DND-41 (cell line): ENCODE results near the gene TCF12.

Experiments
- ATAC-seq: fragments of 200-7000 bp; cut with Tn5 transposase; 3 replicates; pipeline ENCODE4 v1.9.1; 2021; ENCODE audit warnings: low read depth; ENCODE audit not compliant: insufficient read depth
- DNase-seq: peaks from one replicate; pipeline ENCODE4 v3.0.0-alpha.2; 2020
- H2AFZ ChIP-seq: 2 replicates; pipeline ENCODE4 v1.6.0; 2012; ENCODE audit warnings: low read depth, low read length
- H3K27ac ChIP-seq: 2 replicates; pipeline ENCODE4 v1.5.1; 2012; ENCODE audit warnings: low read length, inconsistent platforms
- H3K27me3 ChIP-seq: fragments of 200-600 bp; sonication (generic); 2 replicates; pipeline ENCODE4 v1.6.0; 2012; ENCODE audit warnings: low read length, mild to moderate bottlenecking, inconsistent platforms; ENCODE audit not compliant: insufficient read depth, poor library complexity
- H3K36me3 ChIP-seq: 2 replicates; pipeline ENCODE4 v1.5.1; 2012; ENCODE audit warnings: low read length, inconsistent platforms; ENCODE audit not compliant: insufficient read depth
- H3K4me1 ChIP-seq: 2 replicates; pipeline ENCODE4 v1.5.1; 2012; ENCODE audit warnings: mild to moderate bottlenecking, low read length; ENCODE audit not compliant: insufficient read depth
- H3K4me2 ChIP-seq: 2 replicates; pipeline ENCODE4 v1.6.0; 2012; ENCODE audit warnings: mild to moderate bottlenecking, moderate library complexity, low read length, inconsistent platforms; ENCODE audit not compliant: insufficient read depth
- H3K4me3 ChIP-seq, 2 experiments: fragments of 200-600 bp in 1 of 2; shearing (Covaris generic) in 1 of 2; 2 replicates each; pipeline ENCODE4 v1.5.1; 2012 to 2016; ENCODE audit warnings: inconsistent platforms in 2 of 2, low read length in 2 of 2, mild to moderate bottlenecking in 2 of 2, low read depth in 1 of 2, moderate library complexity in 1 of 2
- H3K79me2 ChIP-seq: 2 replicates; pipeline ENCODE4 v1.6.0; 2012; ENCODE audit warnings: low read length, inconsistent platforms; ENCODE audit not compliant: insufficient read depth
- H3K9ac ChIP-seq: 2 replicates; pipeline ENCODE4 v1.6.0; 2012; ENCODE audit warnings: low read depth, mild to moderate bottlenecking, inconsistent platforms, low read length, moderate library complexity
- H3K9me3 ChIP-seq: 2 replicates; pipeline ENCODE4 v1.5.1; 2012; ENCODE audit warnings: low read length, moderate library complexity, mild to moderate bottlenecking, inconsistent platforms; ENCODE audit not compliant: insufficient read depth, severe bottlenecking
- H4K20me1 ChIP-seq: 2 replicates; pipeline ENCODE4 v1.6.0; 2012; ENCODE audit warnings: low read length; ENCODE audit not compliant: insufficient read depth
- EZH2 ChIP-seq: IDR thresholded peaks from 3 replicates; pipeline ENCODE4 v1.6.1; 2012; ENCODE audit warnings: borderline replicate concordance, low read depth, mild to moderate bottlenecking, moderate library complexity, low read length, inconsistent platforms; ENCODE audit not compliant: severe bottlenecking
- TF ChIP-seq, protein P1 (sequence below): IDR thresholded peaks from 2 replicates; pipeline ENCODE4 v1.5.1; 2012; ENCODE audit warnings: borderline replicate concordance, low read length, moderate library complexity, mild to moderate bottlenecking; ENCODE audit not compliant: poor library complexity, severe bottlenecking; ENCODE audit errors: extremely low read depth

Gene TCF12

DNA sequence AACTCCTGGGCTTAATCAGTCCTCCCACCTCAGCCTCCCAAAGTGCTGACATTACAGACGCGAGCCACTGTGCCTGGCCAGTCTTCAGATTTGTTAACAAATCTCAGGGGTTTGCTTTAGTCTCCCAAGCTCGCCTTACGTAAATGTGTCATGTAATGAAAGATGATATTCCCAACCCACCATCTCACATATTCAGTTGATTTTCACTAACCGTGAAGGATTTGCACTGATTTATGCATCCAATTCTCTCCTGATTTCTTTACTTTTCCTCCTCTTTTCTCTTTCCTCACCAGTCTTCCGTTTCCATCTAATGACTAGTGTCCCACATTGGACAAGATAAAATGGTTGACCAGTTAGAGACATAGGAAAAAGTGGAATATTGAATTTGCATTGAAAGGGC lies 72.6 kb downstream of the TCF12 start:
- Histone ChIP-seq H3K9me3 (no peaks in the 10 kb centered on the region), H3K4me1 (peaks cover 13% of the 10 kb centered on the region), H3K27me3 (no peaks in the 10 kb centered on the region), H3K9ac (no peak overlapping the region), H3K4me3 (no peak overlapping the region), H3K4me2 (no peak overlapping the region), H2AFZ (no peak overlapping the region), H4K20me1 (peaks cover 37% of the 10 kb centered on the region; the same call in 1 of the 2 replicates), H3K27ac (no peak overlapping the region), H3K79me2 (peaks cover 100% of the 10 kb centered on the region), H3K36me3 (peaks cover 13% of the 10 kb centered on the region)
- no peak for TF ChIP-seq EZH2
- TF ChIP-seq, protein P1, sequence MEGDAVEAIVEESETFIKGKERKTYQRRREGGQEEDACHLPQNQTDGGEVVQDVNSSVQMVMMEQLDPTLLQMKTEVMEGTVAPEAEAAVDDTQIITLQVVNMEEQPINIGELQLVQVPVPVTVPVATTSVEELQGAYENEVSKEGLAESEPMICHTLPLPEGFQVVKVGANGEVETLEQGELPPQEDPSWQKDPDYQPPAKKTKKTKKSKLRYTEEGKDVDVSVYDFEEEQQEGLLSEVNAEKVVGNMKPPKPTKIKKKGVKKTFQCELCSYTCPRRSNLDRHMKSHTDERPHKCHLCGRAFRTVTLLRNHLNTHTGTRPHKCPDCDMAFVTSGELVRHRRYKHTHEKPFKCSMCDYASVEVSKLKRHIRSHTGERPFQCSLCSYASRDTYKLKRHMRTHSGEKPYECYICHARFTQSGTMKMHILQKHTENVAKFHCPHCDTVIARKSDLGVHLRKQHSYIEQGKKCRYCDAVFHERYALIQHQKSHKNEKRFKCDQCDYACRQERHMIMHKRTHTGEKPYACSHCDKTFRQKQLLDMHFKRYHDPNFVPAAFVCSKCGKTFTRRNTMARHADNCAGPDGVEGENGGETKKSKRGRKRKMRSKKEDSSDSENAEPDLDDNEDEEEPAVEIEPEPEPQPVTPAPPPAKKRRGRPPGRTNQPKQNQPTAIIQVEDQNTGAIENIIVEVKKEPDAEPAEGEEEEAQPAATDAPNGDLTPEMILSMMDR, result no peak
- ATAC-seq, result no peak
- DNase-seq, result no peak

- ATAC-seq (no peak), DNase-seq (no peak)
- peaks cover 100% of the 10 kb centered on the region for H3K79me2 ChIP-seq
Measured at GRCh38 chr15:56992725-56993124, 74.3 kb downstream of the TCF12 start.

DNA sequence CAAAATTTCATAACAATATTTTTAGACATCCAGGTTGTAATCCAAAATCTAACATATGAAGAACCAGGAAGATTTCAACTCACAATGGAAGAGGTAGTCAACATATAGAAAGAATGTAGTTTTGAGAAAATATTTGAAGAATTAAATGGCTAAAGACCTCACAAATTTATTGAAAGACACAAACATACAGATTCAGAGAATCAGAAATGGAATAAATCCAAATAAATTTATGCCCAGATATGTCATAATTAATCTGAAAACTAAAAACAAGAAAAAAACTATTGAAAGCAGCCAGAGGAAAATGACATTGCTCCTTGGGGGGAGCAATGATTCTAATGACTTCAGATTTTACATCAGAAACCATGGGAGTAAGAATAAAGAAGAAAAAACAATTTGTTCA lies 75.8 kb downstream of the TCF12 start:
- no peak for ATAC-seq

More at GRCh38 chr15:56992725-56993124, 74.3 kb downstream of the TCF12 start:
- H3K27ac ChIP-seq, result no peak overlapping the region
- H3K9ac ChIP-seq, result no peak overlapping the region
- no peaks in the 10 kb centered on the region for H3K27me3 ChIP-seq
- H3K4me1 ChIP-seq, result peaks cover 7% of the 10 kb centered on the region
- H2AFZ ChIP-seq, result no peak overlapping the region
- H3K4me2 ChIP-seq, result no peak overlapping the region
- TF ChIP-seq, protein P1, result no peak
- TF ChIP-seq EZH2, result no peak
- no peaks in the 10 kb centered on the region for H3K9me3 ChIP-seq
- peaks cover 13% of the 10 kb centered on the region for H3K36me3 ChIP-seq
- H4K20me1 ChIP-seq, result peaks cover 39% of the 10 kb centered on the region; the same call in 1 of the 2 replicates
- no peak overlapping the region for H3K4me3 ChIP-seq

More for the DNA sequence above, 75.8 kb downstream of the TCF12 start:
- Histone ChIP-seq H3K79me2 (peaks cover 98% of the 10 kb centered on the region), H3K4me2 (no peak overlapping the region), H4K20me1 (peaks cover 28% of the 10 kb centered on the region; the same call in 1 of the 2 replicates), H2AFZ (no peak overlapping the region), H3K9me3 (no peaks in the 10 kb centered on the region), H3K36me3 (peaks cover 13% of the 10 kb centered on the region), H3K9ac (no peak overlapping the region), H3K27ac (no peak overlapping the region), H3K27me3 (no peaks in the 10 kb centered on the region), H3K4me1 (peaks cover 5% of the 10 kb centered on the region), H3K4me3 (no peak overlapping the region)
- TF ChIP-seq, protein P1, result no peak
- no peak for TF ChIP-seq EZH2
- DNase-seq, result no peak
